NK-92 (cell line): ENCODE data around the gene MGMT.

Experiments used
- DNase-seq: peaks from one replicate; lab custom pipeline; 2025; ENCODE audit not compliant: unreplicated experiment; lab: John Stamatoyannopoulos, UW

The MGMT gene

DNA sequence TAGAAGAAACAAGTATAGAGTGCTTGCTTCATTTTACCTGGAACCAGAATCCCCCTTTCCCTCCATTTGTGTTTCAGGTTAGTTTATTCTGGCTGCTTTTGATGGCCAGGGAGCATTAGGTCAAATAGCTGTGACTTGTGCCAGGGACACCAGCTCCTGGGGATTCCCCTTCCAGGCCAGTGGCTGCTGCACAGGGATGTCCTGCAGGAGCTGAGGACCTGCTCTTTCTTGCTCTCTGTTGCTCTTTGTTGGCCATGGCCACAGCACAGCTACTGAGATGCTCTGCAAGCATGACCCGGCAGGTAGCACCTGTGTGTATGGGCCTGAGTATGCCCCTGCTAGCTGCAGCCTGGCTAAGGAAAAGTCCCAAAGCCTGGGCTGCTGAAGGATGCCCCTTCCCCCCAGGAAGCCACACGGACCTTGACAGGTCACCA, 288.1 kb downstream of the MGMT start:
- no peak for DNase-seq

- DNase-seq = no peak
Measured at GRCh38 chr10:129755621-129756020, 288.6 kb downstream of the MGMT start.

- DNase-seq = no peak
Measured at GRCh38 chr10:129756912-129757901, 290.2 kb downstream of the MGMT start.

DNA sequence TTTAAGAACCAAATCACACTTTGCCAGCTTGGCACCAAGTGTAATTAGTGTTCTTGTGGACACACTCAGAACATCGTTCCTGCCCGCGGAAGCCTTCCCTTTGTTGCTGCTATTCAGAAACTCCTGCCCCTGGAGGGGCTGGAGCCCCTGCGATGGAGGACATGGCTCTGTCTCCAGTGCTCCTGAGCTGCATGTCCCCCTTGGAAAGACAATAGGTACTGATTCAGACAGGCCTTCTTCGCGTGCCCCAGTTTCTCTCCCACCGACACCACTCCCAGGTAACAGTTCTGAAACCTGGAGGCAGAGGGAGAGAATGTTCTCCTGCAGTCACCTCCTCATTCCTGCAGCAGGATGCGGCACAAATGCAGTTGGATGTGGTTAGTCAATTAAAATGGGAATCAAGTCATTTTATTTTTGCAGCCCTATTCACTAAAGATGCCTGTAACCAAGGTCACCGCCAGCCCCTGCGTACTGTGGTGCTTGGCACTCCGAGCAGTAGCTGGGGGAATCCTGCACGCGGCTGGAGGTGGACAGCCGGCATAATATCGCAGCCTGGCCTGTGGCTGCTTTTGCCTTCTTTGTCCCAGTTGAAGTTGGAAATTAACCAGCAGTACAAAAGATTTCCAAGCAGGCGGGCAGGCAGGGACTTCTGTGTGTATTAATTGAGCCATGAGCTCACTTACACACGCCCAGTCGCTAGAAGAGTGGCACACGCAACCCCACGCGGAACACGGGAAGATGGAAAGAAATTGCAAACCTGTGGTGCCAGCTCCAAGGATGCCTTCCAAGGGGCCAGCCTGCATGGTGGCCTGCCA, 291.4 kb downstream of the MGMT start:
- DNase-seq = no peak

- no peak for DNase-seq
Measured at GRCh38 chr10:129759214-129760002, 292.4 kb downstream of the MGMT start.

DNA sequence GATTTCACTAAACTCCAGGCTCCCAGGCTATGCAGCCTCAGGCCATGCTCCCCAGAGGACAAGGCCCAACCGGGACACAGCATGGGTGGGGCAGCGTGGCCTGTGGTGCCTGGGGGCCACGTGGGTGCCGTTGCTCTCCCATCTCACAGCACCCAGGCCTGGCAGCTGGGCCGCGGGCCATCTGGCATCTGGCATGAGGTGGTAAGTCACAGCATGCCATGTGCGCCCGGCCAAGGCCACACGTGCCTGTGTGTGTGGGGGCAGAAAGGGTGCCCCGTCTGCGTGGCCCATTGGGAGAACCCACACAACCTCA, 292.9 kb downstream of the MGMT start:
- DNase-seq = no peak

DNA sequence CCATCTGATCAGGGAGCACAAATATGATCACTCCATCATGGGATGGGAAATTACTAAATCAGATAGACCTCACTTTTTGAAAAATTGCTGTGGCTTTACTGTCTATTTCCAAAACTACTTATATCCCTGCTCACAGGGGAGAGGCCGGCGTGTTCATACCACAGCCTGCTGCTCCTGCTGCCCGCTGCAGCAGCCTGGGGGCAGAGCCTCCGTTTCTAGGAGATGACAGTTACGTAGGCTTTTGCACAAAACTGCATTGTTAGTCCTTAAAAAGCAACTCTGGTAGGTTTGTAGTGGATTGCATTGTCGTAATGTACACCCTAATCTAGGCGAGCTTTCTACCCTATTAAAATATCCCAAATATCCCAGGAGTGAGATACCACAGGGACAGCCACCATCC, 293.4 kb downstream of the MGMT start:
- no peak for DNase-seq

- no peak for DNase-seq
Measured at GRCh38 chr10:129761197-129761972, 294.3 kb downstream of the MGMT start.

GRCh38 chr10:129761981-129762956, 295.2 kb downstream of the MGMT start:
- no peak for DNase-seq

DNA sequence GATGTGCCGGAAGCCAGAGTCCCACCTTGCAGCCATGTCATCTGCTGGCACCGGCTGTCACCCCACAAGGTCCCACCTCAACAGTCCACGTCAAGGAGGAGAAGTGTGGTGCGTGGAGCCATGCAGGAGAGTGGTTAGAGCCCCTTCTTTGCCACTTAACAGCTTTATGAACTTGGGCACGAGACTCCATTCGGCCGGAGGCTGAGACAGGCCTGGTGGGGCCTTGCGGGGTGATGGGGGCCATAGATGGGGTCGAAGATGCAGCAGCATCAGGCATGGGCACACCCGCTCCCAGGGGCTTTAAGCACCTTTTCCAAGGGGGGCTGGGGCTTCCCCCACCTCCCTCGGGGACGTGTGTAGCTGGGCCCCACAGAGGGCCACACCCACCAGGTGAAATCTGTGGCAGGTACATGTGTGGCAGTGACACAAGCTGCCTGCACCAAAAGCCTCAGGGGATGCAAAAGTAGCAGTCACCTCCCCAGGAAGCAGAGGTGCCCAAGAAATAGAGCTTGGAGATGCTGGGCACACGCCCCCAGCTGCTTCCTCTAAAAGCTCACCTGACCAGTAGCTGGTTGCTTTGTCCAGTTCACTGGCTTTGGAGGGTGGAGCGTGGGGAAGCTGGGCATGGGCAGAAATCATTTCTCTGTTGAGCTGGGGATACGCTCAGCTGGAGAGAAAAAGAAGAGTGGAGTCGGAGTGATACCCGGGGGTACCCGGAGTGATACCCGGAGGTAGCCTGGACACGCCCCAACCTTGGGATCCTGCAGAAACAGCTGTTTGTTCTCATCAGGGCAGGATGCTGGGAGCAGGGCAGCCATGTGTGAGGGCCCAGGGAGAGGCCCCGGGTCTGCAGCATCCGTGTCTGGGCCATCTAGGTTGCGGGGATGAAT, 297.2 kb downstream of the MGMT start:
- DNase-seq = no peak

- DNase-seq = no peak
Measured at GRCh38 chr10:129764901-129765663, 298.0 kb downstream of the MGMT start.

DNA sequence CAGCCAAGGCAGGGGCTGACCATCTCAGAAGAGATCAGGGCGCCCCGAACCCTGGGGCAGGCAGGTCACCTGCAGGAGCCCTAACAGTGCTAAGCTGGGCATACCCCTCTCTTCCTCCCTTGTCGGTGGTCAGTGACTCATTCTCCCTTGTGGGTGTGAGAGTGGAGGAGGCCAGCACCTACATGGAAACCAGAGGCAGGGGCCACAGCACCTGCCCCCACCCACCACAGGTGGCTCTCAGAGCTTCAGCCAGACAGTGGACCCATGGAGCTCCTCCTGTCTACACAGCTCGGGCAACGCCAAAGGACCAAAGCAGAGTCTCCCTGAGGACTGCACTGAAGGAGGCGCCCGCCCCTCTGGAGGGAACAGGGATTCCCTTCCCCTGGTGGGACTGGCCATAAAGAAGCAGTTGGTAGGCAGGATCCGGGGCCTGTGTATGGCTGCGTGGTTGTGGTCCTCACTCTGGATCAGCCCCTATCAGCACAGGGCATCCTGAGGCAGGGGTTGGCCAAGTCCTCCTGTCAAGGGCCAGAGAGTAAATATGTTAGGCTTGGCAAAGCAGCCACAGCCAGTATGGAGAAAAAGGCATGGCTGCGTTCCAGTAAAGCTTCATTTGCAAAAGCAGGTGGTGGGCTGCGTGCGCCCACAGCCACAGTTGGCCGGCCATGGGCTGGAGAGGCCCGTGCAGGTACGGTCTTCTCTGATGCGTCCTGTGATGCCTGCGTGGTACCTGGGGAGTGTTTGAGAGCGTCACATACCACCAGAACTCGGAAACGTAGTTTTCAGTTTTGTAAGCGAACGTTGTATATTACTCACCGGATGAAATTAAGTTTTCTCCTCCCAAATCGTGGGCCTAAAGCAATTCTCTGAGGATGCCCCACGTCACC, 298.9 kb downstream of the MGMT start:
- DNase-seq = no peak

- DNase-seq = no peak
Measured at GRCh38 chr10:129766611-129767550, 299.8 kb downstream of the MGMT start.

GRCh38 chr10:129767751-129768150, 300.7 kb downstream of the MGMT start:
- DNase-seq = no peak
